GM18526 (cell line): ENCODE results near the gene PROSER3.

Source experiments
- POLR2A ChIP-seq: IDR thresholded peaks from 3 replicates; pipeline ENCODE4 v1.6.1; 2011; ENCODE audit not compliant: insufficient read length; ENCODE audit errors: extremely low read depth

The PROSER3 gene

DNA sequence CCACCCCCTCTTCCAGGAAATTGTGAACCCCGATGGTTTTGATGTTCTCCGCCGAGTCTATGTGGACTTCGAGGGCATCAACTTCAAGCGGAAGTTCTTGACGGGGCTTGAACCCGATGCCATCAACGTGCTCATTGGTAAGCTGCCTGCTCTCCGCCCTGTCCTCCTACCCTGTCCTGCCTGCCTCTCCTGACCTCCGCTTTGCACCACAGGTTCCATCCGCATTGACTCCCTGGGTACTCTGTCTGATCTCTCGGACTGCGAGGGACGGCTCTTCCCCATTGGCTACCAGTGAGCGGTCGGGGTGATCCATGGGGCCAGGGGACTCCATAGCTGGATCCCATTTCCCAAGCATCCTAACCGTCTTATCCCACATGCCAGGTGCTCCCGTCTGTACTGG lies 27.6 kb upstream of the PROSER3 start:
- no peak for TF ChIP-seq POLR2A

DNA sequence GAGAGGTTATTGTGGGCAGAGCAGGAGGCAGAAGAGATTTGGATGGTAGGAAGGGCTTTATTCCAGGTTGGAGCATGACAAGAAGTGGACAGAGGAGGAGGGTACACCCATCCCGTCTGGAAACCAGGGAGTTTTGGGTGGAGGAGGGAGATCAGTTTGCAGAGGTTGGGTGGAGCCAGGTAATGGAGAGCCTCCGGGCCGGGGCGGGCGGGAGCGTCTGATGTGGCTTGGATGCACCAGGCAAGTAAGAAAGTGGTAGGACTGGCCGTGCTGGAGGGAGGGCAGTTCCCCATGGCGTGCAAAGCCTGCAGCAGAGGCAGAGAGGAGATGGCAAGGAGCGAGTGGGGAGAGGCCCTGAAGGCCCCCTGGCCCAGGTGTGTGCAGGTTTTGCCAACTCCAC lies 26.6 kb upstream of the PROSER3 start:
- no peak for TF ChIP-seq POLR2A

GRCh38 chr19:35731779-35732405 lies 26.1 kb upstream of the PROSER3 start:
- TF ChIP-seq POLR2A = no peak

DNA sequence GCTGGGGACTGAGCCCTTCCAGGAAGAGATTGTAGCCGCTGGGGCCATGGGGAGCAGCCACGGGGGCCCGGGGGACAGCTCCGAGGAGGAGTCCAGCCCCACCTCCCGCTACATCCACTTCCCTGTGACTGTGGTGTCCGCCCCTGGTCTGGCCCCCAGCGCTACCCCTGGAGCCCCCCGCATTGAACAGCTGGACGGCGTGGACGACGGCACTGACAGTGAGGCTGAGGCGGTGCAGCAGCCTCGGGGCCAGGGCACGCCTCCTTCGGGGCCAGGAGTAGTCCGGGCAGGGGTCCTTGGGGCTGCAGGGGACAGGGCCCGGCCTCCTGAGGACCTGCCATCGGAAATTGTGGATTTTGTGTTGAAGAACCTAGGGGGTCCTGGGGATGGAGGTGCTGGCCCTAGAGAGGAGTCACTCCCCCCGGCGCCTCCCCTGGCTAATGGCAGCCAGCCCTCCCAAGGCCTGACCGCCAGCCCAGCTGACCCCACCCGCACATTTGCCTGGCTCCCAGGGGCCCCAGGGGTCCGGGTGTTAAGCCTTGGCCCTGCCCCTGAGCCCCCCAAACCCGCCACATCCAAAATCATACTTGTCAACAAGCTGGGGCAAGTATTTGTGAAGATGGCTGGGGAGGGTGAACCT lies 25.3 kb upstream of the PROSER3 start:
- no peak for TF ChIP-seq POLR2A

GRCh38 chr19:35733180-35734125 lies 24.5 kb upstream of the PROSER3 start:
- TF ChIP-seq POLR2A = no peak

DNA sequence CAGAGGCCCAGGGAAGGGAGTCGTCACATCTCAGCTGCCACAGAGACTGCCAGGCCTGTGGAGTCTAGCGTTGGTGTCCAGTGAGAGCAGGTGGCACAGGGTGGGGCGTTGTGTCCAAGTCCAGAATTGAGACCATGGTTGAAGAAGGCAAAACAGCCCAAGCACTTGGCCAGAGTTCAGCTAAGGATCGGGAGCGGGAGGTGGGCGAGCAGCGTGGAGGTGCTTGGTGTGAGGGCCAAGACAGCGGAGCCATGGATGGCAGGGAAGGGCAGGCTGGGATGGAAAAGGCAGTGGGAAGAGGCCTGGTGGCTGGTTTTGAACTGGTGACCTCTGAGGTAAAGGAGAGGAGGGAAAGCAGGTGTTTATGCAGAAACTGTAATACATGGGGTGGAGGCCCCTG lies 23.7 kb upstream of the PROSER3 start:
- TF ChIP-seq POLR2A = no peak

DNA sequence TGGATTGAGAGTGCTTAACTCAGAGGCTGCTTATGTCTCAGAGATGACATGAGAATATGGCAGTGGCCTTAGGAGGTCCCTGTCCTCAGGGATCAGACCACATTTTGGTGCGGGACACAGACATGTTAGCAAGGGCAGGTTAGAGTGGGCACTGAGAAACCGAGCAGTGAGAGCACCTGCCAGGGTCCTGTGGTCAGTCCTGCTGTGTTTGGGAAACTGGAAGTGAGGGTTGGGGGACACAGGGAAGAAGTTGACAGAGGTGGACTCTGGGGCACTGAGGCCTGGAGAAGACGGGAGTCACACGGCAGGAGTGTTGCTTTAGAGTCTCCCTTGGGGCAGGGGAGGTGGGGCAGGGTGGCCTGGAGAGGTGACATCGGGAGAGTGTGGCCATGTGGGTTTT lies 23.1 kb upstream of the PROSER3 start:
- no peak for TF ChIP-seq POLR2A

DNA sequence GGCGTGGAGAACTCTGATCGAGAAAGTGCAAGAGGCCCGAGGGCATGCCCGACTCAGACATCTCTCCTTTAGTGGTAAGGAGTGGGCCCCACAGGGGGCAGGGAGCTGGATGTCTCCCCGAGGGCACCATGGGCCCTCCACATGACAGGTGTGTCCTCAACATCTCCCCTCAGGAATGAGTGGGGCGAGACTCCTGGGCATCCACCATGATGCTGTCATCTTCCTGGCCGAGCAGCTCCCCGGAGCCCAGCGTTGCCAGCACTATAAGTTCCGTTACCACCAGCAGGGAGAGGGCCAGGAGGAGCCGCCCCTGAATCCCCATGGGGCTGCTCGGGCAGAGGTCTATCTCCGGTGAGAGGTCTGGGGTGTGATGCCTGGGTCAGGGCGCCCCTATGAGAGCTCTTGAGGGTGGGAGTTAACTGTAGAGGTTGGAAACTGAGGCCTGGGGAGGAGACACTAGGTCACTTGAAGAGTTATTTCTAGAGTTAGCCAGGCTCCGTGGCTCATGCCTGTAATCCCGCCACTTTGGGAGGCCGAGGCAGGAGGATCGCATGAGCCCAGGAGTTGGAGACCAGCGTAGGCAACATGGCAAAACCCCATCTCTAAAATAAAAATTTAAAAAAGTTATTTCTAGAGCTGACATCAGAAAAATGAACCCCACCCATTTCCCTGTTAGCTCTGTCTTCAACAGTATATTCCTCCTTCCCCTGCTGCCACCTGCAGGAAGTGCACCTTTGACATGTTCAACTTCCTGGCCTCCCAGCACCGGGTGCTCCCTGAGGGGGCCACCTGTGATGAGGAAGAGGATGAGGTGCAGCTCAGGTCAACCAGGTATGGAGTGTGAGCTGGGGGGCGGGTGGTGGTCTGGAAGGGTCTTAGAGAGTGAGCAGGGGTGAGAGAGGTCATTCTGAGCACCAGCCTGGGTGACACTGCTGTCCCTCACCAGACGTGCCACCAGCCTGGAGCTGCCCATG lies 20.8 kb upstream of the PROSER3 start:
- TF ChIP-seq POLR2A = no peak

DNA sequence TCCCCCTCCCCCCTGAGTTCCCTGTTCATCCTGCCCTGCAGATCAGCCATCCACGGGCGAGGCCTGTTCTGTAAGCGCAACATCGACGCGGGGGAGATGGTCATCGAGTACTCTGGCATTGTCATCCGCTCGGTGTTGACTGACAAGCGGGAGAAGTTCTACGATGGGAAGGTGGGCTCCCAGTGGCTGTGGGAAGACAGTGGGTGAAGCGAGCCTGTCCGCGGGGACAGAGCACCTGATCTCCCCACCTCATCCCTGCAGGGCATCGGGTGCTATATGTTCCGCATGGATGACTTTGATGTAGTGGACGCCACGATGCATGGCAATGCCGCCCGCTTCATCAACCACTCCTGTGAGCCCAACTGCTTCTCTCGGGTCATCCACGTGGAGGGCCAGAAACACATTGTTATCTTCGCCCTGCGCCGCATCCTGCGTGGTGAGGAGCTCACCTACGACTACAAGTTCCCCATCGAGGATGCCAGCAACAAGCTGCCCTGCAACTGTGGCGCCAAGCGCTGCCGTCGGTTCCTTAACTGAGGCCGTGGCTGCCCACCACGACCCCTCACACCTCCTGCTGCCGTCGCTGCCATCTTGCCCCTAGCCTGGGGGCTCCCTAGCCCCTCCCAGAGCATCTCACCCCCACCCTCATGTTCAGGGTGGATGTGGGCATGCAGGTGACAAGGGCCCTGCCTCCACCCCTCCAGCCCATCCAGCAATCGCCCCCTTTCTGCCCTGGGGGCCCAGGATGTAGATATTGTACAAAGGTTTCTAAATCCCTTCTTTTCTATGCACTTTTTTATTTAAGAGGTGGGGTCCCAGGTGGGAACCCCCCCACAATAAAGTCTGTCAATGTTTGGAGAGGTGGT lies 19.7 kb upstream of the PROSER3 start:
- TF ChIP-seq POLR2A = no peak

DNA sequence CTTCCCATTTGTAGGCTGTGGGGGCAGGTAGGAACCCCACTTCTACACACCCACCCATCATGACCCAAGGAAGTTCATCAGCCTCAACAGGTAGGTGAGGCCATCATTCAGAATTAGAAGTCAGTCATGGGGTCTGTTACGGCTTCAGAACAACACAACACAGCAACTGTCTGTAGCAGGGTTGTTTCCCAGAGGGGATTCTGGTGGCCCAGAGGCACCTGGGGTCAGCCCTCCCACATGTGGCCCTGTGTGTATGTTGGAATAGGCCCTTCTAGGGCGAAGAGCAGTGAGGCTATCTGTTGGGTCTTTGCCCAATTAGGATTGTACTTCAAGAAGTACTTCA lies 19.1 kb upstream of the PROSER3 start:
- no peak for TF ChIP-seq POLR2A

- no peak for TF ChIP-seq POLR2A
These were observed 18.5 kb upstream of the PROSER3 start for GRCh38 chr19:35739275-35740107.

GRCh38 chr19:35740108-35740422 lies 17.9 kb upstream of the PROSER3 start:
- no peak for TF ChIP-seq POLR2A

DNA sequence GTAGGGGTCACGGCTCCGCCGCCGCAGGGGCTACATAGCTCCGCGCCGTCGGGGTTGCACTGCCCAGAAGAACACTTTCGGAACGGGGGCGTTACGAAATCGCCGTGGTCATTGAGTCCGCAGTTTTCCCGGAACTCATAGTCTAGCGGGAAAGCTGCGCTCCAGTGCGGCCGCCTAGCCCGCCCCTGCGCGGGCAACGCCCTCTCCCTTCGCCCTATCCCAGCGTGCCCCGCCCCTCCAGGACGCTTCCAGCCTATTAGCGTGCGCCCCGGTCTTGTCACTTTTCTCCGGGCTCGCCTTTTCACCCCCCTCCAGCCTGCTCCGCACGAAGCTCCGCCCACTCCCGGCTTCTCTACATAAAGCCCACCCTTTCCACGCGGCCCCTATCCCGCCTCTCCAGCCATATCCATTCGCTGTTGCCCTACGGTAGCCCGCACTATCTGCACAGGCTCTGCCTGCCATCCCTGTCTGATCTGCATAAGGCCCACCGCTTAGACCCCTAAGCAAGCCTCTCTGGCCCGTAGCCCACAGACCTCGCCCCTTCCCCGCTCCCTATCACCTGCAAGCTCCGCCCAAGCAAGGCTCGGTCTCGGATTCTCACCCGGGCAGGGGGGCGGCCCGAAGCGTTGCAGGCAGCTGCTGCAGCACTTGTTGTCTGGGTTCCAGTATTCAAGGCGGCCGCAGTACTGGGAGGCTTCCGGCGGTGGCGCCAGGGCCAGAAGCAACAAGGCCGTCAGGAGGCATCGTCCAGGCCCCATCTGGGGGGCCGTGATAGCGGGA lies 17.4 kb upstream of the PROSER3 start:
- TF ChIP-seq POLR2A = peak; percentile 70
